SU-DHL-6 (cell line): ENCODE results near the gene ERBB4.

Experiments
- CTCF ChIP-seq: fragments of 200-600 bp; sonication (generic); IDR thresholded peaks from one replicate; pipeline ENCODE4 v1.5.1; 2017; ENCODE audit warnings: antibody characterized with exemption, mild to moderate bottlenecking, low read length, moderate library complexity; ENCODE audit not compliant: insufficient read depth, poor library complexity, severe bottlenecking
- EZH2phosphoT487 ChIP-seq: fragments of 200-600 bp; sonication (generic), shearing (Covaris generic); conservative IDR thresholded peaks from 2 replicates; pipeline ENCODE4 v1.6.1; 2018; ENCODE audit warnings: mild to moderate bottlenecking, antibody characterized with exemption, low read length, moderate library complexity, mixed read lengths

- no peak for TF ChIP-seq CTCF
- no peak for TF ChIP-seq EZH2phosphoT487
These were observed 657.2 kb downstream of the ERBB4 start for GRCh38 chr2:211881449-211881848.
